Muscle layer of duodenum (tissue), 2 donors: ENCODE results near the gene THAP7.

Experiments used
- H3K27ac ChIP-seq: one replicate; pipeline ENCODE4 v1.7.0; 2013; ENCODE audit warnings: mild to moderate bottlenecking, low read length
- H3K27me3 ChIP-seq: one replicate; pipeline ENCODE4 v1.7.0; 2013; ENCODE audit warnings: low read depth, mild to moderate bottlenecking, control low read depth, low read length
- H3K36me3 ChIP-seq, 2 donors: one replicate each; pipeline ENCODE4 v1.7.0; 2013; ENCODE audit warnings: low read length in 2 of 2, control low read depth in 1 of 2, mild to moderate bottlenecking in 1 of 2; ENCODE audit not compliant: insufficient read depth in 2 of 2, control insufficient read depth in 1 of 2
- H3K4me1 ChIP-seq, 2 donors: one replicate each; pipeline ENCODE4 v1.7.0; 2013; ENCODE audit warnings: low read length in 2 of 2, mild to moderate bottlenecking in 2 of 2, control low read depth in 1 of 2, moderate library complexity in 1 of 2; ENCODE audit not compliant: insufficient read depth in 2 of 2, control insufficient read depth in 1 of 2
- H3K4me3 ChIP-seq, 2 donors: one replicate each; pipeline ENCODE4 v1.7.0; 2013; ENCODE audit warnings: low read length in 2 of 2, low read depth in 1 of 2, mild to moderate bottlenecking in 1 of 2
- H3K9me3 ChIP-seq, 2 donors: one replicate each; pipeline ENCODE4 v1.7.0; 2013; ENCODE audit warnings: low read length in 2 of 2, control low read depth in 1 of 2, mild to moderate bottlenecking in 1 of 2; ENCODE audit not compliant: control insufficient read depth in 1 of 2
- donor health status: healthy.

The THAP7 gene

DNA sequence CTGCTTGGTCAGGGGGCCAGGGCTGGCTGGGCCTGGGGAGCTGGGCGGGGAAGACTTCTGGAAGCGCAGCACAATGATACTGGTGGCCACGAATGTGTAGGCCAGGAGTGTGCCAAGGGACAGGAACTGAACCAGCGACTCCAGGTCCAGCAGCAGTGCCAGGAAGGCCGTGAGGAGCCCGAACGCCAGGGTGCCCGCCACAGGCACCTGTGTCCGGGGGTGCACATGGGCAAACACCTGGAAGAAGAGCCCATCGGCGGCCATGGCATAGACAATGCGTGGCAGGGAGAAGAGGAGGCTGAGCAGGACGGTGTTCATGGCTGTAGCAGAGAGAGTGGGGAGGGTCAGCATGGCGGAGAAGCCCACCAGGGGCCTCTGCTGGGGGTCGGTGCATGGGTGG, 28.1 kb upstream of the THAP7 start:
- H3K9me3 ChIP-seq, result no peaks in the 10 kb centered on the region
- H3K27me3 ChIP-seq, result peaks cover 3% of the 10 kb centered on the region
- H3K4me1 ChIP-seq, result peaks cover 0 to 9% of the 10 kb centered on the region in 2 donors
- H3K36me3 ChIP-seq, result no peaks in the 10 kb centered on the region
- H3K27ac ChIP-seq, result no peak overlapping the region
- no peak overlapping the region for H3K4me3 ChIP-seq

DNA sequence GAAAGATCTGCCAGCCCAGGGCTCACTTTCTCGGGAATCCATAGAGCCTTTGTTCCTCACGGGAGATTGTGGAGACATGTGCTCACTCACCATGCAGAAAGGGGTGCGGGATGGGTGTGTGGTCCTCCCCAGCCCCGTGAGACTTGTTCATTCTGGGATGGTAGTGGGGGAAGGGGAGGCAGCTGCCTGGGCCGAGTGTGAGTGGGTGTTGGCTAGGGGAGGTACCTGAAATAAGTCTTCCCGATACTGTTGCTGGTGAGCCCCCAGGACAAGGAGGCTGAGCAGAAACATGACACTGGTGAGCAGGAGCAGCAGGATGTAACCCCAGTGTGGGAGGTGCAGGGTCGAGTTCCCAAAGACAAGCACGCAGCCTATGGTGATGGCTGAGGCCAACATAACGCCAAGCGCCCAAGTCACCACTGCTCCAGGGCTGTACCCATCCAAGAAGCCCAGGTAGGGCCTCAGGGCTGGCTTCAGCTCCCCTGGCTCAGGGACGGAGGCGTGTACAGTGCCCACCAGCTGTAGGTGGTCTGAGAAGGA, 27.6 kb upstream of the THAP7 start:
- Histone ChIP-seq H3K36me3 (no peaks in the 10 kb centered on the region), H3K27me3 (peaks cover 3% of the 10 kb centered on the region), H3K4me1 (peaks cover 0 to 9% of the 10 kb centered on the region in 2 donors), H3K27ac (no peak overlapping the region), H3K4me3 (no peak overlapping the region), H3K9me3 (no peaks in the 10 kb centered on the region)

DNA sequence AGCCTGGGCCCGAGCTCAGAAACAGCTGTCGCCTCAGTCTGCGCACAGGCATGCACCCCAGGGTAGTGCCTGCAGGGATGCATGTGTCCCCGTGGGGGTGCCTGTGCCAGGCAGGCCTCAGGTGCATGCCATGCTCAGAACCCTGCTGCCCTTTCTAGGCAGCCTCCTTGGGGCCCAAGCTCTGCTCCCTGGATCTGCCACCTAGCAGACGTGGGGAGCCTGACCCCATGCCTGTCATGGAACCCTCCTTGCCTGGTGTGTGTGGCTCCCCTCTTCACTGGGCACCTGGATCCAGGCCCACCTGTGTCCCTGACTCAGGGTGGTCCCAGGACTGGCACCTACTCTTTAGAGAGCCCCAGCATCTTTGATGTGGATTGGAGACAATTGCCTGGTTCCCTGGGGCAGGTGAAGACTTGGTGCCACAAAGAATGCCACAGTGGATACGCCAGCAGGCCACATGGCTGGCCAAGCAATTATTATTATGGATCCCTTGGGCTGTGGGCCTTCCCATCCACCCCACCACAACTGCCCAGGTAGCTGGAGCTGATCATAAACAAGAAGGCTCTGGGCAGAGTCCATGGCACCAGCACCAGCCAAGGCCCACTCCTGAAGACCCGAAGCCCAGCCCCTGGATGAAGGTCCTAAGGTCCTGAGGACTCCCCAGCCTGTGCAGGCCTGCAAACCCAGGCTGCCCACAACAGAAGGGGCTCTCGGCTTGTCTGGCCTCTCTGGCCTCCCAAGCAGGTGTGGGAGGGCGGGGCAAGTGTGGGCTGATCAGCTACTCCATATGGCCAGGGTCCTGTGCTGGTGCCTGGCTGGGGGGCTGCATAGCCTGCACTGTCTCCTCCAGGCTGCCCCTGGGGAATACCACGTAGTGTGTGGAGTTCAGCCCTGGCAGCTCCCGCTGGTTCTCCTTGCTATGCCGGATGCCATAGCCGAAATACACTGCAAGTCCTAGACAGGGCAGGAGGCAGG, 26.6 kb upstream of the THAP7 start:
- H3K9me3 ChIP-seq, result no peaks in the 10 kb centered on the region
- H3K27ac ChIP-seq, result no peak overlapping the region
- no peak overlapping the region for H3K4me3 ChIP-seq
- peaks cover 3% of the 10 kb centered on the region for H3K27me3 ChIP-seq
- no peaks in the 10 kb centered on the region for H3K36me3 ChIP-seq
- peaks cover 0 to 9% of the 10 kb centered on the region in 2 donors for H3K4me1 ChIP-seq

GRCh38 chr22:21026783-21027692, 25.1 kb upstream of the THAP7 start:
- no peaks in the 10 kb centered on the region for H3K9me3 ChIP-seq
- no peak overlapping the region for H3K4me3 ChIP-seq
- no peaks in the 10 kb centered on the region for H3K36me3 ChIP-seq
- peaks cover 0 to 6% of the 10 kb centered on the region in 2 donors for H3K4me1 ChIP-seq
- H3K27ac ChIP-seq, result no peak overlapping the region
- H3K27me3 ChIP-seq, result peaks cover 3% of the 10 kb centered on the region

GRCh38 chr22:21025763-21026755, 24.1 kb upstream of the THAP7 start:
- H3K27ac ChIP-seq, result no peak overlapping the region
- peaks cover 3% of the 10 kb centered on the region for H3K27me3 ChIP-seq
- H3K36me3 ChIP-seq, result no peaks in the 10 kb centered on the region
- H3K4me3 ChIP-seq, result no peak overlapping the region
- peaks cover 0 to 5% of the 10 kb centered on the region in 2 donors for H3K4me1 ChIP-seq
- no peaks in the 10 kb centered on the region for H3K9me3 ChIP-seq

DNA sequence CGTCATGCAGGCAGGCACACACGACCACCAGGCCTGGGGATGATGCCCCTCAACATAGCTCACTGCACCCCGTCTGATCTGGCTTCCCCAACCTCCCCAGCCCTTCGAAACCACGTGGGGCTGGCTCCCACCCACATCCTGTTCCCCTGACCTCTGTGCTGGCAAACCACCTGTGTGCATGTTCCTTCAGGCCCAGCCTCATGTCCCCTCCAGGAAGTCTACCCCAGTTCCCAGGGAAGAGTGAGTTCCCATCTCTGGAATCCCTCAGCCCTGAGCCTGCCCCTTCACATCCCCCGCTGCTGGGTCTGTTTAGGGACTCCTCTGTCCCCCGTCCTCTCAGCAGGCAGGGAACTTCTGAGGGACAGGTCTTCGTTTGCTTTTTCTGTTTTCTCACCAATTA, 23.3 kb upstream of the THAP7 start:
- H3K27ac ChIP-seq, result no peak overlapping the region
- no peak overlapping the region for H3K4me3 ChIP-seq
- H3K27me3 ChIP-seq, result peaks cover 3% of the 10 kb centered on the region
- H3K9me3 ChIP-seq, result no peaks in the 10 kb centered on the region
- H3K36me3 ChIP-seq, result no peaks in the 10 kb centered on the region
- peaks cover 0 to 5% of the 10 kb centered on the region in 2 donors for H3K4me1 ChIP-seq

DNA sequence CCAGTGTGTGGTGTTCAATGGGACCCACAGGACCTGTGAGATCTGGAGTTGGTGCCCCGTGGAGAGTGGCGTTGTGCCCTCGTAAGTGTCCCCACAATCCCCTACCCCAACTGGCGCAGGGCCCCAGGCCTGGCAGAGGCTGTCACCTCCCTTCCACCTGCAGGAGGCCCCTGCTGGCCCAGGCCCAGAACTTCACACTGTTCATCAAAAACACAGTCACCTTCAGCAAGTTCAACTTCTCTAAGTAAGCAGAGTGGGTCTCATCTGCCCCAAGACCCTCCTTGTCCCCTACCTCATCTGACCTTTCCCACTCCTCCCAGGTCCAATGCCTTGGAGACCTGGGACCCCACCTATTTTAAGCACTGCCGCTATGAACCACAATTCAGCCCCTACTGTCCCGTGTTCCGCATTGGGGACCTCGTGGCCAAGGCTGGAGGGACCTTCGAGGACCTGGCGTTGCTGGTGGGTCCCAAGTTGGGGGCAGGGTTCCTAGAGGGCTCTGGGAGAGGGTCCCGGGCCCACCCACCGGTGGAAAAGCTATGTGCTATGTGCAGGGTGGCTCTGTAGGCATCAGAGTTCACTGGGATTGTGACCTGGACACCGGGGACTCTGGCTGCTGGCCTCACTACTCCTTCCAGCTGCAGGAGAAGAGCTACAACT, 21.2 kb upstream of the THAP7 start:
- Histone ChIP-seq H3K4me1 (peaks cover 0 to 5% of the 10 kb centered on the region in 2 donors), H3K27ac (no peak overlapping the region), H3K27me3 (no peaks in the 10 kb centered on the region), H3K36me3 (no peaks in the 10 kb centered on the region), H3K9me3 (no peaks in the 10 kb centered on the region), H3K4me3 (no peak overlapping the region)

DNA sequence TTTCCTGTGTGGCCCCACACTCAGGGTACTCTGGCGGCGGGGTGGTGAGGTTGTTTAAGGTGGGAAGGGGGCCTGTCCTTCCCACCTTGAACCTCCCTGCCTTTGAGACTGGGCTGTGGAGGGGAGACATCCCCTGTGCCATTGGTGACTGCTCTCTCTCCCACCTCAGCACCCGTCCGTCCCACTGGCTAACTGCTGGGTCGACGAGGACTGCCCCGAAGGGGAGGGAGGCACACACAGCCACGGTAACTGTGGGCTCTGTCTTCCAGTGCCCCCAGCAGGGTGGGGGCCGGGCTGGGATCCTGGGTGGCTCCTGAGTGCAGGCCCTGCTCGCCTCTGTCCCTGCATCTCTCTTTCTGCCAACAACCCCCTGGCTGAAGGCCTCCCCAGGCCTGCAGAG, 20.6 kb upstream of the THAP7 start:
- Histone ChIP-seq H3K27me3 (no peaks in the 10 kb centered on the region), H3K27ac (no peak overlapping the region), H3K36me3 (no peaks in the 10 kb centered on the region), H3K4me1 (peaks cover 0 to 2% of the 10 kb centered on the region in 2 donors), H3K9me3 (no peaks in the 10 kb centered on the region), H3K4me3 (no peak overlapping the region)

GRCh38 chr22:21020802-21021429, 19.0 kb upstream of the THAP7 start:
- no peak overlapping the region for H3K27ac ChIP-seq
- no peaks in the 10 kb centered on the region for H3K36me3 ChIP-seq
- H3K27me3 ChIP-seq, result no peaks in the 10 kb centered on the region
- H3K4me3 ChIP-seq, result no peak overlapping the region
- no peaks in the 10 kb centered on the region for H3K9me3 ChIP-seq
- H3K4me1 ChIP-seq, result peaks cover 0 to under 1% of the 10 kb centered on the region in 2 donors

- peaks cover 4 to 24% of the 10 kb centered on the region in 2 donors for H3K4me1 ChIP-seq
- H3K27me3 ChIP-seq, result no peaks in the 10 kb centered on the region
- no peaks in the 10 kb centered on the region for H3K9me3 ChIP-seq
- H3K4me3 ChIP-seq, result no peak overlapping the region
- no peaks in the 10 kb centered on the region for H3K36me3 ChIP-seq
- no peak overlapping the region for H3K27ac ChIP-seq
Observed at GRCh38 chr22:21018314-21018713, 16.4 kb upstream of the THAP7 start.
